Neural progenitor cell (in vitro differentiated cells): ENCODE data around the gene PCNX4.

Experiments used
- EZH2phosphoT487 ChIP-seq: fragments of 200-600 bp; sonication (generic); IDR thresholded peaks from 2 replicates; pipeline ENCODE4 v1.6.1; 2017; ENCODE audit warnings: antibody characterized with exemption
- TF ChIP-seq, protein P1 (sequence below): fragments of 200-600 bp; sonication (generic); IDR thresholded peaks from 2 replicates; pipeline ENCODE4 v1.5.1; 2017; ENCODE audit warnings: antibody characterized with exemption, mild to moderate bottlenecking

DNA sequence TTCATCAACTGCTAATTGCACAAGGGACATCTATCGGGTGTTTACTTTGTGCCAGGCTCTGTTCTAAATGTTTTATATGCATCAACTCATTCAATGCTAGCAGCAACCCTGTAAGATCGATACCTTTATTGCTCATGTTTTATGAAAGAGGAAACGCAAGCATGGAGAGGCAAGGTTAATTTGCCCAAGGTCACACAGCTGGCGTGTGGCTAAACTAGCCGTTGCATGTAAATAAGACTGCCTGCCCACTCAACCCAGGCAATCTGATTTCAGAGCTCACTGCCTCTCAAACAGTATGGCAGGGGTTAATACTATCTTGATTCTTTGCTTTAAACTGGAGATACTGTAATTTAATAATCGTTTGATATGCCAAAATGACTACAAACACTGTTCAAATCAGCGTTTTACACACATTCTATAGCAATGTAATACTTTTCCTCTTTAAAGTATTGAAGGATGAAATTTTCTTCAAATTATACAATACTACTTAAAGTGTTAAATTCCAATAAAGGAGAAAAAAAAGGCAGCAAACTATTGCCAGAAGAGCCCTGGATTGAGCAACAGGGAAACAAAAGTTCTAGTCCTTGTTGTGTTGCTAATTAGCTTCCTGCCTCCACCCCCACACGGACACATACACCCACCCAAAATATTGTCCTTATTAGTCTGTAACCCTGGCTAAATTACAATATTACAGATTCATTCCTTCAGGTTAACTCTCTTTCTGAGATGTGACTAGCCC lies 112.5 kb downstream of the PCNX4 start:
- TF ChIP-seq EZH2phosphoT487 = no peak
- TF ChIP-seq, protein P1, sequence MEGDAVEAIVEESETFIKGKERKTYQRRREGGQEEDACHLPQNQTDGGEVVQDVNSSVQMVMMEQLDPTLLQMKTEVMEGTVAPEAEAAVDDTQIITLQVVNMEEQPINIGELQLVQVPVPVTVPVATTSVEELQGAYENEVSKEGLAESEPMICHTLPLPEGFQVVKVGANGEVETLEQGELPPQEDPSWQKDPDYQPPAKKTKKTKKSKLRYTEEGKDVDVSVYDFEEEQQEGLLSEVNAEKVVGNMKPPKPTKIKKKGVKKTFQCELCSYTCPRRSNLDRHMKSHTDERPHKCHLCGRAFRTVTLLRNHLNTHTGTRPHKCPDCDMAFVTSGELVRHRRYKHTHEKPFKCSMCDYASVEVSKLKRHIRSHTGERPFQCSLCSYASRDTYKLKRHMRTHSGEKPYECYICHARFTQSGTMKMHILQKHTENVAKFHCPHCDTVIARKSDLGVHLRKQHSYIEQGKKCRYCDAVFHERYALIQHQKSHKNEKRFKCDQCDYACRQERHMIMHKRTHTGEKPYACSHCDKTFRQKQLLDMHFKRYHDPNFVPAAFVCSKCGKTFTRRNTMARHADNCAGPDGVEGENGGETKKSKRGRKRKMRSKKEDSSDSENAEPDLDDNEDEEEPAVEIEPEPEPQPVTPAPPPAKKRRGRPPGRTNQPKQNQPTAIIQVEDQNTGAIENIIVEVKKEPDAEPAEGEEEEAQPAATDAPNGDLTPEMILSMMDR = no peak
